SK-N-DZ (cell line): ENCODE measurements around the gene ANHX. TPM values are rescaled to one million over a fixed set of nuclear protein-coding genes. Genes with fewer than 3 reads are reported as not detected.
"Not testable (repeated sequence)": the region's sequence is repeated elsewhere in the genome, so short reads cannot be mapped to it uniquely, and the experiment has no call there.

Experiments used
- DNase-seq: peaks from one replicate; pipeline ENCODE4 v3.0.0-alpha.2; 2015; ENCODE audit warnings: low spot score
- polyA plus RNA-seq, 2 experiments: library from polyadenylated mRNA; depleted of rRNA; stranded (reverse); fragments of >200 nt; gene quantifications; 2 replicates each; pipeline ENCODE4 v1.2.3, GENCODE V29; 2014

Gene ANHX
- polyA plus RNA-seq (2014; cell fraction: cytosol; rRNA removed), result not detected in 2 replicates
- not detected in 2 replicates for polyA plus RNA-seq (2014; cell fraction: nucleus; rRNA removed)

DNA sequence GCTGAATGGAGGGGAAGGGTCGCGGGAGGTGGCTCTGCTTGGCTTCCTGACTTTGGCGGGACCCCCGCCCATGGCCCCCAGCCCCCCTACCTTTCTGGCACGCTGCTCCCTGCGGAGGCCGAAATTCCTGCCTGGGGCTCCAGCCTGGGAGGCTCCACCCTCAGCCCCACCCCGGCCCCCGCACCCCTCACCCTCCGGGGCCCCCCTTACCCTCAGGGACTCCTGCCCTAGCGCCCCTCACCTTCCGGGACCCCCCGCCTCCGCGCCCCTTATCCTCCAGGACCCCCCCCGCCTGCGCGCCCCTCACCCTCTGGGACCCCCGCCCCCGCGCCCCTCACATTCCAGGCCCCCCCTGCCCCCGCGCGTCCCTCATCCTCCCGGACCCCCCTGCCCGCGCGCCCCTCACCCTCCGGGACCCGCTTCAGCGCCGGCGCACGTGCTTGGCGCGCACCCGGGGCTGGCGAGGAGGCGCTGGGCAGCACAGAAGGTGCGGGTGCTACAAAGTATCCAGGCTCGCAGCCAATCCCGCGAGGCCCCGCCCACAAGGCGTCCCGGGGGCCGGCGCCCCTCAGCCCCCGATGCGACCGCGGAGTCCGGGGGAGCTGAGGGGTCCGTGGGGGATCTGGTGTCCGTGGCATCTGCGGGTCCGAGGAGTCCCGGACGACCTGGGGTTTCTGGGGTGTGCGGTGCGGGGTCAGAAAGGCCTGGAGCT is at the start of gene ANHX:
ANHX (minus strand) TSS at position 477 of the 712 bp plus-strand sequence. CDS start 1,521 bp downstream, outside the sequence.
- no peak for DNase-seq

DNA sequence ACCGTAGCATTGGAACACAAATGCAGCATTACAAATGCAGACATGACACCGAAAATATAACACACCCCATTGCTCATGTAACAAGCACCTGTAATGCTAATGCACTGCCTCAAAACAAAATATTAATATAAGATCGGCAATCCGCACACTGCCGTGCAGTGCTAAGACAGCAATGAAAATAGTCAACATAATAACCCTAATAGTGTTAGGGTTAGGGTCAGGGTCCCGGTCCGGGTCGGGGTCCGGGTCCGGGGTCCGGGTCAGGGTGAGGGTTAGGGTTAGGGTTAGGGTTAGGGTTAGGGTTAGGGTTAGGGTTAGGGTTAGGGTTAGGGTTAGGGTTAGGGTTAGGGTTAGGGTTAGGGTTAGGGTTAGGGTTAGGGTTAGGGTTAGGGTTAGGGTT is 29.0 kb upstream of the ANHX start:
- DNase-seq, result not testable (repeated sequence)

DNA sequence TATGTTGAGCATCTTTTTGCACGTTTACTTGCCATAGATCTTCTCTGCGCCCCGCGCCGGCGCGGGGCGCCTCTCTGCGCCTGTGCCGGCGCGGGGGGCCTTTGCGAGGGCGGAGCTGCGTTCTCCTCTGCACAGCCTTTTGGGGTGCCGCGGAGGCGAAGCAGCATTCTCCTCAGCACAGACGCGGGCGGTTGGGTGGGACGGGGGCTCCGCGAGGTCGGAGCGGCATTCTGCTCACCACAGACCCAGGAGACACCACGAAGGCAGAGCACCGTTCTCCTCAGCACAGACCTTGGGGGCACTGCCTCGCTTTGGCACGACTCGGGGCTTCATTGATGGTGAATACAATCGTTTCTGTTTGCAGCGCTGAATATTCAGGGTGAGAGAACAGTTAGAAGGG is 28.5 kb upstream of the ANHX start:
- no peak for DNase-seq

DNA sequence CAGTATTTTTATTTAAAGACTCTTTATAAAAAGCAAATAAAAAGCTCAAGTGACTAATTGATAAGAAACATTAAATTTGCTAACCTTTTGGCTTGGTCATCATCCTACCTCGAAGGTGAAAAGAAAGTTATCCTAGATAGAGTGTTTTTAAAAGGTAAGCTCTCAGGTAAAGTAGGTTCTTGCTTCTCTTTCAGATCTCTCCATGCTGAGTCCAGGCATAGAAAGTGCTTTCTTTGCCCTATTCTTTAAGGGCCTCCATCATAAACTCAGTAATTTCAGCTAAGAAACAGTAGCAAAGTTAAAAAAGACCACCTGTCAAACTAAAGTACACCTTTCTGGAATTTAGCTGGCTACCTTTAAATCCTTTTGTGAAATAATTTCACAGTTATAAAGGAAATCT is 20.6 kb upstream of the ANHX start:
- DNase-seq, result no peak

DNA sequence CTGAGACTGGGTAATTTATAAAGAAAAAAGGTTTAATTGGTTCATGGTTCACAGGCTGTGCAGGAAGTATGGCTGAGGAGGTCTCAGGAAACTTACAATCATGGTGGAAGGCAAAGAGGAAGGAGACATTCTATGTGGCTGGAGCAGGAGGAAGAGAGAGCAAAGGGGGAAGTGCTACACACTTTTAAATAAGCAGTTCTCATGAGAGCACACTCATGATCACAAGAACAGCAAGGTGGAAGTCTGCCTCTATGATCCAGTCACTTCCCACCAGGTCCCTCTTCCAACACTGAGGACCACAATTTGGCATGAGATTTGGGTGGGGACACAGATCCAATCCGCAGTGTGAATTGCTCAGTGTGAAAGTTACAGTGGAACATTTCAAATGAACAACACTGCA is 20.2 kb upstream of the ANHX start:
- DNase-seq, result not testable (repeated sequence)

DNA sequence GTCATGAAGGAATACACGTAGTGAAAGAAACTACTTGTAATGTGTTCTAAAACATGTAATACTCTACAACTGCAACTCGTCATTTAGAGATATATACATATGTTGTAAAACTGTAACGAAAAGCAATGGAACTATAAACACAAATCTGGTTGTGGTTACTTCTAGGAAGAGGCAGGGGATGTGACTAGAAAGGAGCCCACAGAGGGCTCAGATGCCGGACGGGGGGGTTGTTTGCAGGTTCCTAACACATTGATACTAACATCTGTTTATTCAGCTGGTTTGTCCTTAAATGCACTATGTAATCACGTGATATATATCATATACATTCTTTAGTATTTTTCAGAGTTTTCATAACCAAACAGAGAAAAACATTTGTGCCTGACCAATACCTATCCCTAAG is 16.1 kb upstream of the ANHX start:
- no peak for DNase-seq

DNA sequence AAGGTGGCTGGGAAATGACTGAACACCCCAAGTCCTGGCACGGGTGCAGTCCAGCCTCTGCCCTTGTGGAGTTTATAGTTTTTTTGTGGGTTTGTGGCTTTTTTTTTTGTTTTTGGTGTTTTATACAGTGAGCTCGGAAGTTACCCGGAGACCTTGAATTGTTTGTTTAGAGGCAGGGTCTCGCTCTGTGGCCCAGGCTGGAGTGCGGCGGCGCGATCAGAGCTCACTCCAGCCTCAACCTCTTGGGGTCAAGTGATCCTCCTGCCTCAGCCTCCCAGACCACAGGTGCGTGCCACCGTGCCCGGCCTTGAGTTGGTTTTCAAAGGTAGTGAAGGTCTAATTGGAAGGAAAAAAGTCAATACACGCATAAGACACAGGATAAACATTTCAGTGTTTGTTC is 879 bp upstream of the ANHX start:
- no peak for DNase-seq

DNA sequence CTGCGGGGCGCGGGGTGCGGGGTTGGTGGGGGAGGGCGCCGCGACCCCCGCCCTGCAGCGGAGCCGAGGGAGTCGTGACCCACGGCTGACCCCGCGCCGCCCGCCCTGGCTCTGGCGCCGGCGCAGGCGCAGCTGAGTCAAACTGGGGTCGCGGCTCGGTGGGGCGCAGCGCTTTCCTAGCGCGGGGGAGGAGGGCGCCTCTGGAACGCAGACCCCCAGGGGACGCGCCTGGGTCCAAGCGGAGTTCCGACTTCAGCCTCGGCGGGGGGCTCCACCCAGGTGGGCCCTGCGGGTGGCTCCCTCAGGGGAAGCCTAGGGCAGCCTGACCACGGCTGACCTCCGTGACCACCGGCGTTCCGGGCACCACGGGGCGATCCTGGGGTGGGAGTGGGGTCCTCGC is 467 bp upstream of the ANHX start:
- DNase-seq, result no peak

DNA sequence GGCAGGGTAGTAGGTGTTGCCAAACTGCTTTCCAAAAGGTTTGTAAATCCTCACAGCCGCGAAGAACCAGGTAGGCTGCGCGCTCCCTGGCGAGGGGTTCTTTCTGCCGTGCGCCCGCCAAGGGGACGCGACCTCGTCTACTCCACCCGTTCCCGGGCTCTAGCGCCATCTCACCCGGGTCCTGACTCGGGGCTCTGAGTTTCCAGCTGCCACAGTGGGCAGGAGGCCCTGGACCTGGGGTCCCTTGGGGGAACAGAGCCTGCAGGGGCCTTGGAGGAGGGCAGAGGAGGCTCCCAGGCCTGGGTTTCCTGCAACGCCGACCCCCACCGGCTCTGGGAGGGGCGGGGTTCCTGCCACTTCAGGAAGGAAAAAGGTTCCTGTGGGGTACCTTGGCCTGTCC is 706 bp downstream of the ANHX start:
- no peak for DNase-seq

DNA sequence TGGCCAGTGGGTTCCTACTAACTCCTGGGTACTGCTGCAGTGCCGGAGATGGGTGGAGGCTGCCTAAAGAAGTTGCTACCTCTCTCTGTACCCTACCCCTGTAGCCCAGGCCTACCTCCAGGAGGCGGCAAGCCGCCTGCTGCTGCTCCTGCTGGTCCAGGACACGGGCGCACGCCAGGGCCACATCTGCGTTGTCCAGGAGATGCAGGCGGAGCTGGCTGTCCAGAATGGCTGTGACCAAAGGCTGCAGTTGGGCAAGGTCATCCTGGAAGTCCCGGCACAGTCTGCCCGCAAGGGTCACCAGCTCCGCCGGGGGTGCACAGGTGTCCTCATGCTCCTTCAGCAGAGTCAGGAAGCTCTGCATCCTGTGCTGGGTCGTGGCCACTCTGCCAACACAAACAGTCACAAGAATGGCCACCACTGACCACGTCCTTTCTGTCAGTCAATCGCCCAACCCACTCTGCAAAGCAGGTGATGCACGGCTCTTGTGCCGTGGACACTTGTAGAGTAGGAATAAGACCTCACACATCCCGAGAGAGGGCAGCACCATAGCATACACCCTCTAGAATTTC is 1.6 kb downstream of the ANHX start:
- DNase-seq, result no peak

DNA sequence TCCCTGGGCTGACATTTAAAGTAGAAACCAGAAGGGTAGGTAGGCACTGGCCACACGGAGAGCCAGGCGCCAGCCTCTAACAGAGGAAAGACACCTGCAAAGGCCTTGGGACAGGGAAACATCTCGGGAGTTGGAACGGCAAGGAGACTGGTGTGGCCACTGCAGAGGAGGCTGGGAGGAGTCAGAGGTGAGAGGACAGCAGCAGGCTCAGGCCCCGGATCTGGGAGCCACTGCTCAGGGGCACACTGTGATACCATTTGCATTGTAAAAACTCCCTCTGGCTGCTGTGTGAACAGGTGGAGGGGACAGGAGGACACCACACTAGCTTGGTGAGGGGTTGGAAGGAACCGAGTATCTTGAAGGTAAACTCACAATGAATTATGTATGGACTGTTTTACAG is 2.7 kb downstream of the ANHX start:
- DNase-seq, result no peak

DNA sequence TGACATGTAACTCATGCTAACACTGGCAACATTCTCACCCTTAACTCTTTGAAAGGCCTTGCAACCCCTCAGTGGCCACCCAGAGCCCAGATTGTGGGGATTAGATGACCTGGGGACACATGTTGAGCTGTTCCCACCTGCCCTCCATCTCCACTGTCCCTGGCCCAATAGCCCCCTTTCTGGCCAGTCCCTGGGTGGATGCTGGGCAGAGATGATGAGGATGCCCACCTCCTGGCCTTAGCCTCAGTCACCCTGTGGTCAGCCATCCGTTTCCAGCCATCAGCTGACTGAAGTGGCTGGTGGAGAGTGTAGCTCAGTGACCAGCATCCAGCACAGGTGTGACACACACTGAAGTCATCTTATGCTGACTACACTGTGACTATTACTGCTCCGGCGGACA is 4.7 kb downstream of the ANHX start:
- DNase-seq, result no peak

DNA sequence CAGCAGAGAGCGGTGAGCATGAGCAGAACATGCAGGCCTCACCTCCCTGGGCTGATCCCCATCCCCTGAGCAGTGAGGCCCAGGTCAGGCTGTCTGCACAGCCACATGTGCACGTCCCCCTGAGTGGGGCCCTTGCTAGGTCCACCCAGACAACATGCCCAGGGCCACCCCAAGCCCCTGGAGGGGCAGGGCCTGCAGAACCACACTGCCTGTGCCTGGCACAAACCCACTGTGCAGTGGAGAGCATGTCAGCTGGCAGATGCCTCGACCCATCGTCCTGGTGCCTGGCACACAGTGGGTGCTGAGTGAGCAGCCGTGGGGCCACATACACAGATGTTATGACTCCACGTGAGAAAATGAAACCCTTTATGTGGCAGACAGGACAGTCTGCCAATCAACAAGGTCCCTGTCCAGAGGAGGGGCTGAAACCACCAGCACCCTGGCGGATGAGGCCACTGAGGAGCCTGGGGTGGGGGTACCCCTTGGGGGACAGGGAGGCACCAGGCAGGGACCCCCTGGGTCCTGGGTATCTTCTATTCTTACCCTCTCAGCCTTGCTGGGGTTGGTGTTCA is 8.3 kb downstream of the ANHX start:
- DNase-seq, result no peak

DNA sequence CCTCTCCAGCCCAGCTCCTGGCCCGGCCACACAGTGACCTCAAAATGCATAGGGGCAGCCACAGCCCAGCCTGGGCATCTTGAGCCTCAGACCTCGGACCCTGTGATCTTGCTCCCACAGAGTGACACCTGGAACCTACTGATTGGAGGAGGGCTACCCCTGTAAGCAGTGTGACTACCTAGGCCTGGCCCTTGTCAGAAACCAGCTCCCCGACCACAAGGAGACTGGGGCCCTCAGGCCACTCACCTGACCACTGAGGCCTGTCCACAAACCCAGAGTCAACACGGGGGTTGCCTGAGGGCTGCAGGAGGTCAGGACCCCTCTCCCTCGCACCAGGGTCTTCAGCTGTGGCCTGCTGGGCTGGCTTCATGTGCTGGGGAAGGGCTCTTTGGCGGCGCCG is 9.0 kb downstream of the ANHX start:
- no peak for DNase-seq

DNA sequence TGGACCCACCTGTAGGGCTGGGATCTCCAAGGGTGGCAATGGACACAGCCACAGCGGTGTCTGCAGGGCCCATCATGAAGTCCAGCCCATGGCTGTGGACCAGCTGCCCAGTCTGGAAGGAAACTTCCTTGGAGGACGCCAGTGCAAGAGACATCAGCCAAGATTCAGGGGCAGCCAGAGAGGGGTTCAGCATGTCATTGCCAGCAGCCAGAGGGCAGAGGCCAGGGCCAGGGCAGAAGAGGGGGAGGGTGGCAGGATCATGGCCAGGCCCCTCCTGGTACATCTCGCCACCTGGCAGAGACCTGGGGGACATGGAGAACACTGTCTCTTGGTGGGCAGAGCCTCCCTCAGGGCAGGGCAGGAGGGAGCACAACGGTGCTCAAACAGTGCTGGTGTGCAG is 10.2 kb downstream of the ANHX start:
- no peak for DNase-seq

DNA sequence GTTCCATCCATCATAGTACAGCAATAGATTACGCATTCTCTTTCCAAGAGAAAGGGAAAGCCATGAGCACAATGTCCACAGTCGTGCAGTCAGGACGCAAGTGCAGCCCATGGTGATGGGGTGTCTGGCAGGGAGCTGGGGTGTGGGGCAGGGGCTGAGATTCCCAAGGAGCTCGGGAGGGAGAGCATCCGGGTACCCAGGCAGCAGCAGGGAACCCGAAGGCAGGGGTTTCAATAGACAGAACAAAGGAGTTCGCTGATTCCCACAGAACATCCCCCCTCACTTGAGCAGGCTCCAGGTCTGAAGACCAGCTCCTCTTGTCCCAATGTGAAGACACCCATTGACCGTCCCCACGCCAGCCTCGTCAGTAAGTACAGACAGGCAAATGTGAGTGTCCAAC is 13.5 kb downstream of the ANHX start:
- no peak for DNase-seq

DNA sequence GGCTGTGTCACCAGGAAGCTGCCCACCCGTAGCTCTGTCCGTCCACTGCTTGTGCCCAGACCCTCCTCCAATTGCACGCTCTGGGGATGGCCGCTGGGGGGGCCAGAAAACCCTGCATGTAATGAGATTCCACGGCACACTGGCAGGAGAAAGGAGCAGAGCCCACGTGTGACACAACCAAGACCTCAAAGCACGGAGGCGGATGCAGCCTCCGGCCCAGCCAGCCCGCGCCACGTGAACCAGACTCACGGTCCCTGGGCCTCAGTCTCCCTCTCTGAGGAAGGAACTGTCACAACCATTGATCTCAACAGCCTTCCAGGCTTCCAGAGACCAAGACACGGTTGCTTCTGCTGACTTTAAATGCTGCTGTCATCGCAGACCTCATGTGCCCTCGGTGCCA is 14.4 kb downstream of the ANHX start:
- DNase-seq, result no peak

DNA sequence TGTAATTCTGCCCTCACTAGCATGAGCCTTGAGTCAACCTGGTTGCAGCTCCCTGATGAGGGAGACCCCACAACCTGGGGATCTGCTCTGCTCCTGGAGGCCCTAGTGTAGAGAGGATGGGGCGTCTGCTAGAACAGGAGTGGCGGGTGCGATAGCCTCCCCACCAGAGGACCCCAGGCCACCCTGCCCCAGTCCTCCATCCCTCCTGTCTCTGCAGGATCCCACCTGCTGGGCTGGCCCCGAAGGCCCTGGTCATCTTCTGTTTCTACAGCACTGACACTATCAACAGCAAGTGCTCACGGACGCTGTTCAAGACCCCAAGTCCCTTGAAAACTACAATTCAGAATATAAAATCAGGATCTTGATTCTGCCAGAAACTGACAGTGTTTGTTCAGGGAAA is 15.2 kb downstream of the ANHX start:
- DNase-seq, result no peak

DNA sequence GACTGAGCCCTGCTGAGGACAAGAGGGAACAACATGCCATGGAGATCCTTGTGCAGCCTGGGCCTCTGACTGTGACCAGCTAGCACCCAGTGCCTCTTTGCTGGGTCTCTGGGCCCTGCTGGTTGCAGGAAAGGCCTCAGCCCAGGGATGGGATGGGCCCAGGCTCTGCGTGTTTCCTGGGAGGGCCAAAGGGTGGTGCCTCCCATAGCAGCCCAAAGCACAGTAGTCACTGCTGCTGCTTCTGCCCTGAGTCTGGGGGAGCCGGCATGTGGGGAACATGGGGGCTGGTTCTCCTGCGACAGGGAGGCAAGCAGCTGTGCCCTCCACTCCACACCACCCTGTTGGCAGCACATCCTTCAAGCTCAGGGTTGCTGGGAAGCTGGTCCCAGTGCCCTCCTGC is 18.5 kb downstream of the ANHX start:
- DNase-seq, result no peak

DNA sequence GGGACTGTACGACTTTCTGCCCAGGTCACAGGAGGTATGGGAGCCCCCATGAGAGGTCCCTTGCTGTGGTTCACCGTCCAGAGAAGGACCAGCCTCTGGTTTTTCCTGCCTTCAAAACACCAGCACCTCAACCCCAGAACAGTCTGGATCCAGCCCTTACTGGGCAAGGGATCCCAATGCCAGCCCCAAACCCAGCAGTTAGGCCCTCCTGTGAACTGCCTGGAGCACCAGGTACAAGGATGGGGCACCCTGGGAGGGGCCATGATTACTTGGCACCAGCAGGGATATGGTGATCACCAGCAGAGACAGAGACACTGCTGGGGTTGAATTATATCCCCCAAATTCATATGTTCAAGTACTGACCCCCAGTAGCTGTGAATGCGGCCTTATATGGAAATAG is 20.0 kb downstream of the ANHX start:
- no peak for DNase-seq

DNA sequence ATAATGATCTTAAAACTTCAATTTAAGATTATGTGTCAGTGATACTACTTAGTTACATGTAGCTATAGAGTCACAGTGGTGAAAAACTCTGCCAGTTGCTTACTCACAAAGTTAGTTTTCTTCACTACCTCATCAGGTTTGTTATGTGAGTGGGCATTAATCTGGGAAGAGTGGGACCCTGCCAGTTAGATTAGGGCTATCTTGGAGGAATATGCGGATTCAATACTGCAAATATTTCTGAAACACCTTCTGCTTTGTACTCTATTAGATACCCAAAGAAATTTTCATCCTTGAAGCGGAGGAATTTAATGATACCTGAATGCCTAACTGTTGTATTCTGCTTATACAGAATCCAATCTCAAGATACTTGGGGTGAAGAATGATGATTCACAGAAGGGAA is 29.3 kb downstream of the ANHX start:
- no peak for DNase-seq

DNA sequence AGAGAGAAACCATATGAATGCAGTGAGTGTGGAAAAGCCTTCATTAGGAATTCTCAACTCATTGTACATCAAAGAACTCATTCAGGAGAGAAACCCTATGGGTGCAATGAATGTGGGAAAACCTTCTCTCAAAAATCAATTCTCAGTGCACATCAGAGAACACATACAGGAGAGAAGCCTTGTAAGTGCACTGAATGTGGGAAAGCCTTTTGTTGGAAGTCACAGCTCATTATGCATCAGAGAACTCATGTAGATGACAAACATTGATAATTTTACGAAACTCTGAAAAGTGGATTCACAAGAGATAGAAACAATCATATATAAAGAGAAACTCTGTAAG is 31.4 kb downstream of the ANHX start:
- no peak for DNase-seq
